Measurements from ENCODE around the gene CPSF3.

The CPSF3 gene

GRCh38 chr2:9518163-9518562 lies 94.7 kb downstream of the CPSF3 start:
- no peak for DNase-seq (ENCODE audit: low read depth)

GRCh38 chr2:9518780-9519179 lies 95.3 kb downstream of the CPSF3 start:
- DNase-seq (ENCODE audit: low read depth), result no peak

- DNase-seq (ENCODE audit: low read depth), result no peak
Observed at GRCh38 chr2:9519250-9519649, 95.8 kb downstream of the CPSF3 start.

Measured in activated gamma-delta T cell treated with anti-CD3 and anti-CD28 coated beads, Interleukin-2, amount 50 U/mL, for 16 hours (primary cell).